ENCODE data around the gene PDE7B. TPM values are rescaled to one million over a fixed set of nuclear protein-coding genes. Genes with fewer than 3 reads are reported as not detected.
A peak's percentile ranks its signal among the peaks of the same experiment; 100 is the strongest.

The PDE7B gene
- total and polyA plus RNA-seq, 8 donors = 1.3 to 4.7 (median 3.6) TPM

DNA sequence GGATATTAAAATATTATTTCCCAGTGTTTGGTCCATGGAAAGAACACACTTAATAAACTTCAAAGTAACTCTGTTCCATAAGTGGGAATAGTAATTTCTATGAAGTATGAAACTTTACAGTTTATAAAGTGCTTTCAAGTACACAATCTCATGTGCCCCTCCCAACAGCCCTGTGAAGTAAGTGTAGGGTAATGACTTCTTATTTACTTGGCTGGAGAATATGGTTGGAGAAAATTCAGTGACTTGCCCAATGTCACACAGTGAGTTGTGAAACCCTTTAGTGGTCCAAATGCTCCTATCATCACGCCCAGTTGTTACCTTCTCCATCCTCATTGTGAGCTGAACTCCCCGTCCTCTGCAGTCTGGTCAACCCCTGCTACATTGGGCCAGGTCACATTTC is 141.2 kb downstream of the PDE7B start:
- H3K4me1 ChIP-seq = peaks cover 0 to 10% of the 10 kb centered on the region in 2 donors
- no peaks in the 10 kb centered on the region for H3K36me3 ChIP-seq
- ATAC-seq = peak; percentile 90
- DNase-seq = no peak
- H3K9me3 ChIP-seq = no peaks in the 10 kb centered on the region
- H3K27ac ChIP-seq = no peak overlapping the region
- TF ChIP-seq, protein P1, sequence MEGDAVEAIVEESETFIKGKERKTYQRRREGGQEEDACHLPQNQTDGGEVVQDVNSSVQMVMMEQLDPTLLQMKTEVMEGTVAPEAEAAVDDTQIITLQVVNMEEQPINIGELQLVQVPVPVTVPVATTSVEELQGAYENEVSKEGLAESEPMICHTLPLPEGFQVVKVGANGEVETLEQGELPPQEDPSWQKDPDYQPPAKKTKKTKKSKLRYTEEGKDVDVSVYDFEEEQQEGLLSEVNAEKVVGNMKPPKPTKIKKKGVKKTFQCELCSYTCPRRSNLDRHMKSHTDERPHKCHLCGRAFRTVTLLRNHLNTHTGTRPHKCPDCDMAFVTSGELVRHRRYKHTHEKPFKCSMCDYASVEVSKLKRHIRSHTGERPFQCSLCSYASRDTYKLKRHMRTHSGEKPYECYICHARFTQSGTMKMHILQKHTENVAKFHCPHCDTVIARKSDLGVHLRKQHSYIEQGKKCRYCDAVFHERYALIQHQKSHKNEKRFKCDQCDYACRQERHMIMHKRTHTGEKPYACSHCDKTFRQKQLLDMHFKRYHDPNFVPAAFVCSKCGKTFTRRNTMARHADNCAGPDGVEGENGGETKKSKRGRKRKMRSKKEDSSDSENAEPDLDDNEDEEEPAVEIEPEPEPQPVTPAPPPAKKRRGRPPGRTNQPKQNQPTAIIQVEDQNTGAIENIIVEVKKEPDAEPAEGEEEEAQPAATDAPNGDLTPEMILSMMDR (IDR thresholded peaks at IDR 0.05) = no peak
- H3K27me3 ChIP-seq = no peaks in the 10 kb centered on the region
- intact Hi-C loops (cut with DNase I) = no loop called here
- no peak overlapping the region for H3K4me3 ChIP-seq

DNA sequence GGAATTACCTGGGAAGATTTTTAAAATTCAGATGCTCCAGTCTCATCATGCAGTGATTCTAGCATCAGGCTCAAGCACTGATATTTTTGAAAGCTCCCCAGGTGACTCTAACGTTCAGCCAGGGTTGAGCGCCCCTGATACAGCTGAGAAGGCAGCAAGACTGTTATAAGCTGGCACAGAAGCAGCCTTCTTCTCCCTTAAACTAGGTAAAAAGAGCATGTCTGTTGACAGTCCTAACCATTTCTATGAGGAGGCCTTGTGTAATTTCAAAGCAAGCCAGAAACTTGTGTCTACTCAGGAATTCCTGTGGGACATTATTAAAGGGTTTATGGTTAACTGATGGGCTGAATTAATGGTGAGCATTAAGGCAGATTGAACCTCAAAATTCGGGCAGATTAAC is 141.9 kb downstream of the PDE7B start:
- H3K36me3 ChIP-seq = no peaks in the 10 kb centered on the region
- no peaks in the 10 kb centered on the region for H3K27me3 ChIP-seq
- TF ChIP-seq, protein P1 (IDR thresholded peaks at IDR 0.05) = no peak
- no peak overlapping the region for H3K27ac ChIP-seq
- DNase-seq (no peak), ATAC-seq (no peak)
- no peak overlapping the region for H3K4me3 ChIP-seq
- intact Hi-C loops (cut with DNase I) = no loop called here
- peaks cover 0 to 10% of the 10 kb centered on the region in 2 donors for H3K4me1 ChIP-seq
- H3K9me3 ChIP-seq = no peaks in the 10 kb centered on the region

DNA sequence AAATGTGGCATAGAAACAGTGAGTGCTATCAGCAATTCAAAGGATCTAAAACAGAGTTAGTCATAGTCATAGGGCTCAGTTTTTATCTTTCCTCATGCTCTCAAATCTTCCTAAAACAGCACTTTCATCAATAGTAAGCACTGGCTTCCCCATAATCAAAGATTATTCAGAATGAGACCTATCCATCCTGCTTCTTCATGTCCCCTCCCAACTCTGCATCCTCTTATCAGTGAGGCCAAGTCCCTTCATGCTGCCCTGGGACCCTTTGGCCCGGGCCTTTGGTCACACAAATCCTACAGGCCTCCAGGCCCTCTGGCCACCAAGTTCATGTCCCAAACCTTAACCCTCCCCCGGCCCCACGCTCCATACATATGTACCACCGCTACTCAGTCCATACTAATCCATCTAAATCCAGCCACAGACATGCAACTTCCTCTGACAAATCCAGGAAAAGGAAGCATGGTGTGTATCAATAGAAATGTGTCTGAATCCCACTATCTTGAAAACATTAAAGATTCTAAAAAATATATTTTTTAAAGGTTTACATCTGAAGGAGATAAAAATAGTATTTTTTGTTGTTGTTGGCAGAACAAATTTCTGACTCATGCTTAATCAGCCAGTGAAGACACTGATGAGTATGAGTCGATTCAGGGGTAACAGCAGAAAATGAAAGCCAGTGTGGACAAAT is 143.5 kb downstream of the PDE7B start:
- DNase-seq = no peak
- ATAC-seq = peak; percentile 41
- TF ChIP-seq, protein P1 (IDR thresholded peaks at IDR 0.05) = no peak
- H3K27me3 ChIP-seq = no peaks in the 10 kb centered on the region
- H3K4me1 ChIP-seq = peaks cover 0 to 10% of the 10 kb centered on the region in 2 donors
- peaks cover 0 to 7% of the 10 kb centered on the region in 2 donors for H3K9me3 ChIP-seq
- no peak overlapping the region for H3K27ac ChIP-seq
- H3K4me3 ChIP-seq = no peak overlapping the region
- no peaks in the 10 kb centered on the region for H3K36me3 ChIP-seq
- intact Hi-C loops (cut with DNase I) = no loop called here

DNA sequence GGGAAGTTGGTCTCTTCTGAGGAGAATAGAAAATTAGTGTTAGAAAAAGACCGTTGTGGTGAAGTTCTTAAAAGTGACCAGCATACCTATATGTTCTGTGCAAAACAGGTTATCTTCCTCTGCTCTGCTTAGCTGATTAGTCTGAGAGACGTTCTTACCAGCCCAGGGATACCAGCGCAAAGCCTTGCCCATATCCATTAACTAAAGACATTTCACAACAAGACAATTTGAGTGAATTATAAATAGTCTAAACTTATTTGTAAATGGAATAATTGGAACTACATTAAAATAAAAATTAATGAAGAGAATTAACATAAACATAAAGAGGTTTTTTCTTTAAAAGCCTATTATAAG is 144.0 kb downstream of the PDE7B start:
- H3K27ac ChIP-seq = no peak overlapping the region
- H3K4me3 ChIP-seq = no peak overlapping the region
- ATAC-seq (no peak), DNase-seq (no peak)
- H3K36me3 ChIP-seq = no peaks in the 10 kb centered on the region
- intact Hi-C loops (cut with DNase I) = no loop called here
- TF ChIP-seq, protein P1 (IDR thresholded peaks at IDR 0.05) = no peak
- no peaks in the 10 kb centered on the region for H3K27me3 ChIP-seq
- H3K4me1 ChIP-seq = peaks cover 0 to 10% of the 10 kb centered on the region in 2 donors
- peaks cover 0 to 7% of the 10 kb centered on the region in 2 donors for H3K9me3 ChIP-seq

- Histone ChIP-seq H3K27ac (no peak overlapping the region), H3K27me3 (no peaks in the 10 kb centered on the region), H3K4me1 (peaks cover 0 to 10% of the 10 kb centered on the region in 2 donors), H3K9me3 (peaks cover 0 to 7% of the 10 kb centered on the region in 2 donors), H3K36me3 (no peaks in the 10 kb centered on the region), H3K4me3 (no peak overlapping the region)
- intact Hi-C loops (cut with DNase I) = no loop called here
- TF ChIP-seq, protein P1 (IDR thresholded peaks at IDR 0.05) = no peak
- ATAC-seq (no peak), DNase-seq (no peak)
Measured at GRCh38 chr6:135996668-135997067, 145.2 kb downstream of the PDE7B start.
